Mesothelial cell of epicardium (in vitro differentiated cells): ENCODE data around the gene EHD2. TPM values are rescaled to one million over a fixed set of nuclear protein-coding genes. Genes with fewer than 3 reads are reported as not detected.
"Not testable (repeated sequence)": the region's sequence is repeated elsewhere in the genome, so short reads cannot be mapped to it uniquely, and the experiment has no call there.

Experiments
- DNase-seq, 2 experiments: peaks; one replicate each; pipeline ENCODE4 v3.0.0; 2021; ENCODE audit warnings: low spot score in 2 of 2; ENCODE audit not compliant: unreplicated experiment in 2 of 2
- H3K27ac Mint-ChIP-seq: 2 replicates; pipeline ENCODE4 v1.8.0; 2021; ENCODE audit warnings: mixed read lengths
- H3K27me3 Mint-ChIP-seq: 2 replicates; pipeline ENCODE4 v1.8.0; 2021; ENCODE audit warnings: low read depth, mixed read lengths
- H3K36me3 Mint-ChIP-seq: 2 replicates; pipeline ENCODE4 v1.8.0; 2021; ENCODE audit warnings: mixed read lengths
- H3K4me1 Mint-ChIP-seq: 2 replicates; pipeline ENCODE4 v1.8.0; 2021; ENCODE audit warnings: mixed read lengths
- H3K4me3 Mint-ChIP-seq: 2 replicates; pipeline ENCODE4 v1.8.0; 2021; ENCODE audit warnings: mild to moderate bottlenecking, moderate library complexity, mixed read lengths
- H3K9me3 Mint-ChIP-seq: 2 replicates; pipeline ENCODE4 v1.8.0; 2021; ENCODE audit warnings: mixed read lengths
- total RNA-seq: library from RNA; stranded (reverse); gene quantifications from 3 replicates; pipeline ENCODE4 v1.2.1, GENCODE V29; 2021
- TF ChIP-seq, protein P1 (sequence below): fragments of 200-600 bp; sonication (generic); IDR thresholded peaks from one replicate; pipeline ENCODE4 v1.5.0; 2021; ENCODE audit warnings: antibody characterized with exemption; ENCODE audit not compliant: unreplicated experiment

The EHD2 gene, protein sequence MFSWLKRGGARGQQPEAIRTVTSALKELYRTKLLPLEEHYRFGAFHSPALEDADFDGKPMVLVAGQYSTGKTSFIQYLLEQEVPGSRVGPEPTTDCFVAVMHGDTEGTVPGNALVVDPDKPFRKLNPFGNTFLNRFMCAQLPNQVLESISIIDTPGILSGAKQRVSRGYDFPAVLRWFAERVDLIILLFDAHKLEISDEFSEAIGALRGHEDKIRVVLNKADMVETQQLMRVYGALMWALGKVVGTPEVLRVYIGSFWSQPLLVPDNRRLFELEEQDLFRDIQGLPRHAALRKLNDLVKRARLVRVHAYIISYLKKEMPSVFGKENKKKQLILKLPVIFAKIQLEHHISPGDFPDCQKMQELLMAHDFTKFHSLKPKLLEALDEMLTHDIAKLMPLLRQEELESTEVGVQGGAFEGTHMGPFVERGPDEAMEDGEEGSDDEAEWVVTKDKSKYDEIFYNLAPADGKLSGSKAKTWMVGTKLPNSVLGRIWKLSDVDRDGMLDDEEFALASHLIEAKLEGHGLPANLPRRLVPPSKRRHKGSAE
- total RNA-seq, result 38.7 to 39.2 TPM (median 38.8 TPM) in 3 replicates

DNA sequence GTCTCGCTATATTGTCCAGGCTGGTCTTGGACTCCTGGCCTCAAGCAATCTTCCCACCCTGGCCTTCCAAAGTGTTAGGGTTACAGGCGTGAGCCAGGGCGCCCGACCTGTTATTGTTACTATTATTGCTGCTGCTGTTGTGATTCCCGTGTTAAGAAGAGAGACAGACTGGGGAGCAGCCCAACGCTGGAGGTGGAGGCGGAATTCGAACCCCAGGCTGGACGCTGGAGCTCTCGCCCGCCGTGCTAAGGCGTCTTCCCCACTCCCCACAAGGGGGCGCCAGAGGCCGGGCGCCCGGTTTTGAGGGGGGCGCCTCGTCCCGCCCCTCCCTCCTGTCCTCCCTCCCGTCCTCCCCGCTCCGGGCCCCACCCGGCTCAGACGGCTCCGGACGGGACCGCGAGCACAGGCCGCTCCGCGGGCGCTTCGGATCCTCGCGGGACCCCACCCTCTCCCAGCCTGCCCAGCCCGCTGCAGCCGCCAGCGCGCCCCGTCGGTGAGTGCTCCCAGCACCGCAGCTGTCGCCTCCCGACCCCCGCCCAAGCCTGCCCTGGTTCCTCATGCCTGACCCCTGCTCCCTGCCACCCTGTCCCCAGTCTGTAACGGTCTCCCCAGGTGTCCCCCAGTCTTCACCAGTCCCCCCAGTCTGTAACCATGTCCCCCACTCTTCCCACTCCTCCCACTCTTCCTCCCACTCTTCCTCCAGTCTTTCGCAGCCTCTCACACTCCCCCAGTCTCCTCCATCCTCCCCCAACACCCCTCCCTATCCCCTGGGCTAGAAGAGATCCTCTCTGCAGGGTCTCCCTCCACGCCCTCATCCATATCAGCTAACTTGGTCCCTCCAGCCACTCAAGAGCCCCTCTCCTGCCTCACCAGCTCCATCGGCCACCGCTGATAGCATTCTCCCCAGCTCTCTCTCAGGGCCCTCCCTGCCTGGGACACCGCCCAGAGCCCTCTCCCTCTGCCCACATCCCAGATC lies at the start of gene EHD2:
Gene EHD2, plus strand, starts transcription at position 377 of the 976 bp plus-strand sequence. CDS start 3,191 bp downstream, outside the sequence.
- peak within 1 kb of the TSS; percentile 73 for H3K4me3 Mint-ChIP-seq
- DNase-seq, result peak; percentile 41 to 75
- peaks cover 8% of the 10 kb centered on the region for H3K4me1 Mint-ChIP-seq
- TF ChIP-seq, protein P1, sequence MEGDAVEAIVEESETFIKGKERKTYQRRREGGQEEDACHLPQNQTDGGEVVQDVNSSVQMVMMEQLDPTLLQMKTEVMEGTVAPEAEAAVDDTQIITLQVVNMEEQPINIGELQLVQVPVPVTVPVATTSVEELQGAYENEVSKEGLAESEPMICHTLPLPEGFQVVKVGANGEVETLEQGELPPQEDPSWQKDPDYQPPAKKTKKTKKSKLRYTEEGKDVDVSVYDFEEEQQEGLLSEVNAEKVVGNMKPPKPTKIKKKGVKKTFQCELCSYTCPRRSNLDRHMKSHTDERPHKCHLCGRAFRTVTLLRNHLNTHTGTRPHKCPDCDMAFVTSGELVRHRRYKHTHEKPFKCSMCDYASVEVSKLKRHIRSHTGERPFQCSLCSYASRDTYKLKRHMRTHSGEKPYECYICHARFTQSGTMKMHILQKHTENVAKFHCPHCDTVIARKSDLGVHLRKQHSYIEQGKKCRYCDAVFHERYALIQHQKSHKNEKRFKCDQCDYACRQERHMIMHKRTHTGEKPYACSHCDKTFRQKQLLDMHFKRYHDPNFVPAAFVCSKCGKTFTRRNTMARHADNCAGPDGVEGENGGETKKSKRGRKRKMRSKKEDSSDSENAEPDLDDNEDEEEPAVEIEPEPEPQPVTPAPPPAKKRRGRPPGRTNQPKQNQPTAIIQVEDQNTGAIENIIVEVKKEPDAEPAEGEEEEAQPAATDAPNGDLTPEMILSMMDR, result peak; percentile 97
- H3K27me3 Mint-ChIP-seq, result peaks cover 7% of the 10 kb centered on the region
- peaks cover 8% of the 10 kb centered on the region for H3K9me3 Mint-ChIP-seq
- peaks cover 16% of the 10 kb centered on the region for H3K36me3 Mint-ChIP-seq
- peak within 1 kb of the TSS; percentile 54 for H3K27ac Mint-ChIP-seq

- DNase-seq, result no peak
- no peaks in the 10 kb centered on the region for H3K27me3 Mint-ChIP-seq
- peaks cover 39% of the 10 kb centered on the region for H3K4me1 Mint-ChIP-seq
- H3K36me3 Mint-ChIP-seq, result peaks cover 6% of the 10 kb centered on the region
- TF ChIP-seq, protein P1, result no peak
- H3K9me3 Mint-ChIP-seq, result no peaks in the 10 kb centered on the region
- peak overlapping the region; percentile 75 for H3K27ac Mint-ChIP-seq
- H3K4me3 Mint-ChIP-seq, result no peak overlapping the region
Observed at GRCh38 chr19:47663435-47663910, 49.7 kb upstream of the EHD2 start.

GRCh38 chr19:47663911-47664771 lies 49.1 kb upstream of the EHD2 start:
- H3K36me3 Mint-ChIP-seq, result peaks cover 6% of the 10 kb centered on the region
- H3K4me3 Mint-ChIP-seq, result no peak overlapping the region
- H3K4me1 Mint-ChIP-seq, result peaks cover 35% of the 10 kb centered on the region
- TF ChIP-seq, protein P1, result no peak
- no peak for DNase-seq
- peak overlapping the region; percentile 75 for H3K27ac Mint-ChIP-seq
- no peaks in the 10 kb centered on the region for H3K27me3 Mint-ChIP-seq
- H3K9me3 Mint-ChIP-seq, result no peaks in the 10 kb centered on the region

DNA sequence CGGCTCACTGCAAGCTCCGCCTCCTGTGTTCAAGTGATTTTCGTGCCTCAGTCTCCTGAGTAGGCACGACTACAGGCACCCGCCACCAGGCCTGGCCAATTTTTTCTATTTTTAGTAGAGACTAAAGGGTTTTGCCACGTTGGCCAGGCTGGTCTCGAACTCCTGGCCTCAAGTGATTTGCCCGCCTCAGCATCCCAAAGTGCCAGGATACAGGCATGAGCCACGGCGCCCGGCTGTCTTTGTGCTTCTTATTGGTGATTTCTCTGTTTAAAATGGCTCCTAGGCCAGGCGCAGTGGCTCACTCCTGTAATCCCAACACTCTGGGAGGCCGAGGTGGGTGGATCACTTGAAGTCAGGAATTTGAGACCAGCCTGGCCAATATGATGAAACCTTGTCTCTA lies 44.7 kb upstream of the EHD2 start:
- H3K9me3 Mint-ChIP-seq, H3K27ac Mint-ChIP-seq, H3K4me3 Mint-ChIP-seq, H3K27me3 Mint-ChIP-seq, DNase-seq: not testable (repeated sequence)
- H3K4me1 Mint-ChIP-seq, result peaks cover 24% of the 10 kb centered on the region
- peaks cover 15% of the 10 kb centered on the region for H3K36me3 Mint-ChIP-seq

GRCh38 chr19:47670736-47671135 lies 42.5 kb upstream of the EHD2 start:
- H3K27ac Mint-ChIP-seq, result no peak overlapping the region

More at GRCh38 chr19:47670736-47671135, 42.5 kb upstream of the EHD2 start:
- no peaks in the 10 kb centered on the region for H3K27me3 Mint-ChIP-seq
- peaks cover 3% of the 10 kb centered on the region for H3K9me3 Mint-ChIP-seq
- TF ChIP-seq, protein P1, result no peak
- DNase-seq, result no peak
- H3K4me3 Mint-ChIP-seq, result no peak overlapping the region
- peaks cover 16% of the 10 kb centered on the region for H3K4me1 Mint-ChIP-seq
- peaks cover 31% of the 10 kb centered on the region for H3K36me3 Mint-ChIP-seq
